Smooth muscle cell (in vitro differentiated cells): ENCODE data around the gene PARP1. TPM values are rescaled to one million over a fixed set of nuclear protein-coding genes. Genes with fewer than 3 reads are reported as not detected.
"Not testable (repeated sequence)": the region's sequence is repeated elsewhere in the genome, so short reads cannot be mapped to it uniquely, and the experiment has no call there.

Experiments used
- DNase-seq: peaks from one replicate; lab custom pipeline; 2025; ENCODE audit not compliant: unreplicated experiment; lab: John Stamatoyannopoulos, UW
- H2AFZ ChIP-seq: fragments of 200-600 bp; sonication (generic); 2 replicates; pipeline ENCODE4 v1.6.0; 2016; ENCODE audit warnings: antibody characterized with exemption, low read depth, mild to moderate bottlenecking
- H3F3A ChIP-seq: fragments of 200-600 bp; sonication (generic); 2 replicates; pipeline ENCODE4 v1.6.0; 2017; ENCODE audit warnings: antibody characterized with exemption, low read depth
- H3K27ac ChIP-seq: fragments of 200-600 bp; sonication (generic); 2 replicates; pipeline ENCODE4 v1.5.1; 2016; ENCODE audit warnings: low read depth, mild to moderate bottlenecking
- H3K27me3 ChIP-seq: fragments of 200-600 bp; sonication (generic); 2 replicates; pipeline ENCODE4 v1.6.1; 2016; ENCODE audit warnings: low read depth, mild to moderate bottlenecking
- H3K36me3 ChIP-seq: fragments of 200-600 bp; sonication (generic); 2 replicates; pipeline ENCODE4 v1.5.1; 2016; ENCODE audit warnings: low read depth
- H3K4me1 ChIP-seq: fragments of 200-600 bp; sonication (generic); 2 replicates; pipeline ENCODE4 v1.5.1; 2016; ENCODE audit warnings: low read depth
- H3K4me2 ChIP-seq: fragments of 200-600 bp; sonication (generic); 2 replicates; pipeline ENCODE4 v1.6.0; 2016; ENCODE audit warnings: mild to moderate bottlenecking
- H3K4me3 ChIP-seq: fragments of 200-600 bp; sonication (generic); 2 replicates; pipeline ENCODE4 v1.5.1; 2016; ENCODE audit warnings: mild to moderate bottlenecking
- H3K79me2 ChIP-seq: fragments of 200-600 bp; sonication (generic); 2 replicates; pipeline ENCODE4 v1.6.0; 2016; ENCODE audit warnings: low read depth, mild to moderate bottlenecking
- H3K9ac ChIP-seq: fragments of 200-600 bp; sonication (generic); 2 replicates; pipeline ENCODE4 v1.6.0; 2016; ENCODE audit warnings: low read depth
- H3K9me3 ChIP-seq: fragments of 200-600 bp; sonication (generic); replicated peaks from 2 replicates; pipeline ENCODE4 v1.5.1; 2016; ENCODE audit warnings: low read depth
- H4K20me1 ChIP-seq: fragments of 200-600 bp; sonication (generic); 2 replicates; pipeline ENCODE4 v1.6.0; 2016; ENCODE audit warnings: low read depth
- CTCF ChIP-seq: fragments of 200-600 bp; sonication (generic); IDR thresholded peaks from 2 replicates; pipeline ENCODE4 v1.5.1; 2017; ENCODE audit warnings: borderline replicate concordance, mild to moderate bottlenecking, antibody characterized with exemption; ENCODE audit not compliant: insufficient read depth, poor library complexity, severe bottlenecking
- WGBS: methylation state at CpG from one replicate; pipeline ENCODE4 v1.1.7; 2016; ENCODE audit warnings: low lambda C conversion rate; 5-methylcytosine and 5-hydroxymethylcytosine counted together
- polyA plus RNA-seq: library from polyadenylated mRNA; unstranded; fragments of >200 nt; fragmentation: Nextera tagmentation; extraction: Ambion mirVana; gene quantifications from 2 replicates; pipeline ENCODE4 v1.2.1, GENCODE V29; 2016
- total RNA-seq: library from RNA; depleted of rRNA; stranded (reverse); fragments of >200 nt; gene quantifications from 2 replicates; pipeline ENCODE4 v1.2.3, GENCODE V29; 2014

PARP1 gene
- total and polyA plus RNA-seq, 2 experiments from 2014 or later: 27.4 to 38.5 TPM

DNA sequence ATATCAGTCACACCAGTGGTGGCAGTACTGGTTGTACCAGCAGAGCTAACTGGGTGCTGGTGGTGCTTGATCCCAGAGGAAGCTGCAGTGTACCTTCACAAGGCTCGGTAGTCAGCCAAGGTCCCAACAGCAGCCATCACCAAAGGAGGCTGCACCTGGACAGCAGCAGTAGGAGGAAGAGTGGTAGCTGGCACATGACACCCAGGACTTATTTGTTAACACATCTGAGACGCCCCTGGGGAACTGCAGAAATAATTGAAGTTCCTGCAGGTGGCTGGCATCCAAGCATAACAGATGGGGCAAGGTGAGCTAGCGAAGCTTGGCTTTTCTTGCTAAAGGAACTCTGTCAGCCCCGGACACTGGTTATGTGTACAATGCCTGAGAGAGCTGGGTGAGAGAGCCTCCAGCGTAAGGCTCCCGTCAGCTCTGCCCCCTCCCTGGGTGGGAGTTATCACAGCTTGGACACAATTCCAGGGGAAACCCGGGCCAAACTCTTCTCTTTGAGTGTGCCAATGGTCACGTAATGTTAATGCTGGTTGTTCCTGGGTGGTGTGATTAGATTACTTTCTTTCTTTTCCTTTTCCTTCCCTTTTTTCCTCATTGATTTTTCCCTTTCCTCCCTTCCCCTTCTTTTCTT lies 29.1 kb upstream of the PARP1 start:
- Histone ChIP-seq H3K36me3 (no peaks in the 10 kb centered on the region), H3K27me3 (peaks cover 12% of the 10 kb centered on the region), H4K20me1 (no peaks in the 10 kb centered on the region), H3F3A (no peaks in the 10 kb centered on the region), H3K79me2 (no peaks in the 10 kb centered on the region), H3K4me2 (no peak overlapping the region), H2AFZ (no peak overlapping the region), H3K9me3 (no peaks in the 10 kb centered on the region), H3K27ac (no peak overlapping the region), H3K4me3 (no peak overlapping the region), H3K9ac (no peak overlapping the region), H3K4me1 (no peaks in the 10 kb centered on the region)
- WGBS: 73% methylated on average over 8 of the region's 8 CpGs
- TF ChIP-seq CTCF: no peak
- DNase-seq: no peak

GRCh38 chr1:226436472-226436854 lies 28.6 kb upstream of the PARP1 start:
- no peak for TF ChIP-seq CTCF
- H3K9me3 ChIP-seq: no peaks in the 10 kb centered on the region
- no peak overlapping the region for H3K27ac ChIP-seq
- no peaks in the 10 kb centered on the region for H3K79me2 ChIP-seq
- H3K4me1 ChIP-seq: no peaks in the 10 kb centered on the region
- WGBS: 84% methylated on average over 3 of the region's 3 CpGs
- H3K4me2 ChIP-seq: no peak overlapping the region
- H3K27me3 ChIP-seq: peaks cover 12% of the 10 kb centered on the region
- no peak overlapping the region for H3K9ac ChIP-seq
- no peak overlapping the region for H3K4me3 ChIP-seq
- no peak for DNase-seq
- no peaks in the 10 kb centered on the region for H3K36me3 ChIP-seq
- H4K20me1 ChIP-seq: no peaks in the 10 kb centered on the region
- no peaks in the 10 kb centered on the region for H3F3A ChIP-seq
- no peak overlapping the region for H2AFZ ChIP-seq

DNA sequence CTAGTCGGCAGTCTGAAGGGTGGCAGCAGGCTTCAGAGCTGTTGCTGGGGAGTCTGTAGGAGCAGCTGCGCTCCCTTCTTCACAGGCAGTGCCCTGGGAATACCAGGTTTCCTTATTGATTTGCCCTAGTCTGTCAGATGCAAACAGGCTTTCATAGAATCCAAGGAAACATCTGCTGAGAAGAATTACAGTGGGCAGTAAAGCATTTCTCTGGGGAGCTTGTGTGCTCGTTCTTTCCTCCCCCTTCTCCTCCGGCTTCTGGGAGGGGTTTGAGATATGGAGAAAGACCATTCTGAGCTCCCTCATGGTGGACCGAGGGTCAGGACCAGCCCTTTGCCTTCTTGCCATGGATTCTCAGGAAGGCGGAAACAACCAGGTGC lies 25.4 kb upstream of the PARP1 start:
- no peak for DNase-seq
- no peak overlapping the region for H3K4me2 ChIP-seq
- H4K20me1 ChIP-seq: no peaks in the 10 kb centered on the region
- H3K79me2 ChIP-seq: no peaks in the 10 kb centered on the region
- peaks cover 6% of the 10 kb centered on the region for H3K27me3 ChIP-seq
- no peaks in the 10 kb centered on the region for H3K36me3 ChIP-seq
- no peak overlapping the region for H3K27ac ChIP-seq
- no peaks in the 10 kb centered on the region for H3K9me3 ChIP-seq
- no peak overlapping the region for H2AFZ ChIP-seq
- no peaks in the 10 kb centered on the region for H3K4me1 ChIP-seq
- WGBS: 90% methylated on average over 6 of the region's 6 CpGs
- no peaks in the 10 kb centered on the region for H3F3A ChIP-seq
- TF ChIP-seq CTCF: no peak
- H3K9ac ChIP-seq: no peak overlapping the region
- H3K4me3 ChIP-seq: no peak overlapping the region

GRCh38 chr1:226432586-226433340 lies 24.9 kb upstream of the PARP1 start:
- H3K4me1 ChIP-seq: no peaks in the 10 kb centered on the region
- no peak for TF ChIP-seq CTCF
- H3K4me3 ChIP-seq: no peak overlapping the region
- H3K79me2 ChIP-seq: no peaks in the 10 kb centered on the region
- H3K9ac ChIP-seq: no peak overlapping the region
- WGBS: 83% methylated on average over 13 of the region's 13 CpGs
- no peaks in the 10 kb centered on the region for H3K9me3 ChIP-seq
- peaks cover 6% of the 10 kb centered on the region for H3K27me3 ChIP-seq
- no peak overlapping the region for H2AFZ ChIP-seq
- no peak overlapping the region for H3K27ac ChIP-seq
- H3K36me3 ChIP-seq: no peaks in the 10 kb centered on the region
- H3F3A ChIP-seq: no peaks in the 10 kb centered on the region
- no peaks in the 10 kb centered on the region for H4K20me1 ChIP-seq
- no peak overlapping the region for H3K4me2 ChIP-seq
- DNase-seq: no peak

GRCh38 chr1:226431898-226432297 lies 24.0 kb upstream of the PARP1 start:
- not testable (repeated sequence) for H3K27ac ChIP-seq, H3K4me1 ChIP-seq, H3K79me2 ChIP-seq, H3K9me3 ChIP-seq, H3F3A ChIP-seq, H3K9ac ChIP-seq, H3K4me3 ChIP-seq, H3K4me2 ChIP-seq, H4K20me1 ChIP-seq, H3K27me3 ChIP-seq, H3K36me3 ChIP-seq, DNase-seq, H2AFZ ChIP-seq
- 90% methylated on average over 2 of the region's 2 CpGs for WGBS
